ENCODE results near the gene FHIT.
"Not testable (repeated sequence)": the region's sequence is repeated elsewhere in the genome, so short reads cannot be mapped to it uniquely, and the experiment has no call there.

Gene FHIT

DNA sequence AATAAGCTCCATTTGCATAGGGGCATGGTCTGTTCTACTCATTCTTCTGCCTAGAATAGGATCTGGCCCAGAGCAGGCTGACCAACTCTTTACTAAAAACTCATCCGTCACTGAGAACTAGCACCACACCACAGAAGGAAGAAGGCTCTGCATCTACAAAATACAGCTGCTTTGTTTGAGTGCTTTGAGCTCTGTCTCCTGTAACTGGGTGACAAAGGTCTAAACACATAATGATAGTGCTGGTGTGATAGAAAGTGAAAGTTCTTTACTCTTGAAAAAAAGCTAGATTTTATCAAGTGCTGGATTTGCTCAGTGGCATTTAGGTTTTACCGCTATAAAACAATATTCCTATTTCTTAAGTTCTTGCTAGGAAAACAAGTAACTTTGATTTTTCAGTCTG is 140.7 kb downstream of the FHIT start:
- no peak for DNase-seq

DNA sequence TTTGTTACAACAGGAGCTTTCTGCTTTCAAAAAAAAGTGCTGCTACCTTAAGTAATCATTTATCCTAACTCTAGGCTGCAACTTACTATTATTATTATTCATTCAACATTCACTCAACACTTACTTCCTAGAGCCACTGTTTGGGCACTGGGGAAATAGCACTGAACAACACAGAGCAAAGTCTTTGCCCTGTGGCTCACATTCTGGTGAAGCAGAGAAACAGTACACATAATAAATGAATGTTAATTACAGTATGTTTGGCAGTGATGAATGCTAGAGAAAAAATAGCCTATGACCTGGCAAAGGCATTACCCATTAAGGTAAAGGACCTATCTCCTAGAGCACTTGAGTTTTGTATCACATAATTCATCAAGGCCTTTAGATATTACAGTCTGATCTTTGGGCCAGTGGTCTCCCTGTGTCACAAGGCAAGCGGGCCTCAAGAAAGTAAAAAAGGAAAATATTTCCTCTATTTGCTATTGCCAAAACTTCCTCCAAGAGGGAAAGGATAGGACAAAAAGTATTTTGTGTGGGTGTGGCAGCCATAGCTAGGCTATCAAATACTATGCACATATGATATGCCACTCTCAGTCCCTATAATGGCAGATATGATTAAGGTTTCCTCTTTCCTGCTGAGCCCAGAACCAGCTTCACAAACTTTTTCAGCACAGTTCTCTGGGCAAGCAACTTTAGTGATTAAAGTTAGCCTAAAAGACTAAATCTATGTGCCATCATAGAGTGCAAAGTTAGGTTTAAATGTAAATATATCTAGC is 142.8 kb downstream of the FHIT start:
- DNase-seq = no peak

DNA sequence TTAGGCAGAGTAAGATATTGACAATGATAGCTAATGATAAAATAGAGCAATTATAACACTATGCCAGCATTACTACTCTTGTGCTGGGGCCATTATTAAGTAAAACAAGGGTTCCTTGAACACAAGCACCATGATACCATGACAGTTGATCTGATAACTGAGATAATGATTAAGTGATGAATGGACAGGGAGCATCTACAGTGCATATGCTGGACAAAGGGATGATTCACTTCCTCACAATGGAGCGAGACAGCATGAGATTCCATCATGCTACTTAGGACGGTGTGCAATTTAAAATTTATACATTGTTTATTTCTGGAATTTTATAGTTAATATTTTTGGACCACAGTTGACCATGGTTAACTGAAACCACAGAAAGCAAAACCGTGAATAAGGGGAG is 156.6 kb downstream of the FHIT start:
- no peak for DNase-seq

DNA sequence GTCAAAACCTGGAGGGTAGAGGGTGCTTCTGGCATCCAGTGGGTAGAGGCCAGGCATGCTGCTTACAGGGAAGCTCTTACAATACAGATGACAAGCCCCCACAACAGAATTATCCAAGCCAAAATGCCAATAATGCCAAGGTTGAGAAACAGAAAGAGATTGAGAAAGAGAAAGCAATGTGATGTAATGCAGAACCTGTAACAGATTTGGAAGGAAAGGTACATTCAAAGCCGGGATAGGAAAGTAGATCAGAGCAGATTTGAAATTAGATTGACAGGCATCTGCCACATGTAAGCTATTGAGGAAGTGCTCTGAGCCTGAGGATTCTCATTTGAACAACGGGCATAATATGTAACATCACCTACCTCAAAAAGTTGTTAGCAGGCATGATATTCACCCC is 157.9 kb downstream of the FHIT start:
- no peak for DNase-seq

DNA sequence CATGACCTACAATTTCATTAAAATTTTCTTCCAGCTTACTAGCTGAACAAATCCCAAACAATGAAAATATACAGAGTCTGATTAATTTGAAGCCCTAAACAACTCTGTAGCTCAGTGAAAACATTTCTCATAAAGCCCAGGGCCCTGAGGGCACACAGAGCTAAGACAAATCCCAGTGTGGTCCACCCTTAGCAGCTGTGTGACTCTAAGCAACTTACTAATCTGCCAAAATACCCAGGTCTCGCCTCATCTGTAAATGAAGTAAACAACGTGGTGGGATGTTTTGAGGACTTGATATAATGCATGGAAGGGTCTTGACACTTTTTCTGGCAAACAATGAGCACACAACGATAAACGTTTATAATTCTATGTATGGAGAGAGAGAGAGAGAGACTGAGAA is 158.4 kb downstream of the FHIT start:
- no peak for DNase-seq

DNA sequence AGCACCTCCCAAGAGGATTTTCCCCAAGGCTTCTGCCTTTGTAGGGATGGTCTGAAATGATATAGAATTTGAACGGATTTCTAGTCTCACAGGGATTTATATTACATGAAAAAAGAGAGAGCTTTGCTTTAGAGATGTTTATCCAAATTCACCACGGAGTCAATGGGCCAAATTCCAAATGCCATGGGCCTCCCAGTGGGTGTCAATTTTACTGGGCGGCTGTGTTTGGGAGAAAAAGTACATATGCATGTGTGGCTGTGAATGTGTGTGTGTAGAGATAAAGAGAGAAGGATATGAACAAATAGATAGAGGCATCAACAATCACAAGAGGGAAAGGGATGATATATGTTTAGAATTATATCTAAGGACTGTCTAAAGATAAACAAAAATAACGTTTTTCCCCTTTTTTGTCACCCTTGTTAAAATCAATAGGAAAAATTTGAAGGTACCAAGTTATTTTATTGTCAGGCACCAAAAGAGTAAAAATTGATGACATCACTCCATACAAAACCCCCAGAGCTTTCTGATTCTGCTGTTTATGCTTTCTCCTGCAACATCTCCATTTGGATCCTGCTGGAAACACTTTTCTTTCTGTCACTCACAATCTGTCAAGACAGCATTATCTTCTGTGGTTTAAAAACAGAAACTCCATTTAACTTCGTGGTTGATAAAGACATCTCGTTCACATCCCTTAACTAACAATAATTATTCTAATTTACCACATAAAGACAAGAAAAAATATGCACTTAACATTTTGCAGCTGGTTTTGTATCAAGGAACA is 160.7 kb downstream of the FHIT start:
- no peak for DNase-seq

DNA sequence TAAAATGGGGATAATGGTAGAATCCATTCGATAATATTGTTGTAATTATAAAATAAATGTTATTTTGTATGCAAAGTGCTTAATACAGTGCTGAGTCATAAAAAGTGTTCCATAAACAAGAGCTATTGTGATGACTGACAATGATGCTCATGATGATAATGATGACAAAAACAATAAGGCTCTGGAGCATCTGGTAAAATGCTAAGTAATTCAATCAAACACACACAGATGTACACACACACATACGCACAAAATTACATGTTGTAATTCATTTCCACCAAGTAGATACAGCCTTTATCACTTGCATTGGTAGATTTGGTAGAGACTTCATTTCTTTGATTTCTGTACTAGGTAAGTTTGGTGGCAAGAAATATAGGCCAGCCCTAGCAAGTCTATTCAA is 163.8 kb downstream of the FHIT start:
- no peak for DNase-seq

DNA sequence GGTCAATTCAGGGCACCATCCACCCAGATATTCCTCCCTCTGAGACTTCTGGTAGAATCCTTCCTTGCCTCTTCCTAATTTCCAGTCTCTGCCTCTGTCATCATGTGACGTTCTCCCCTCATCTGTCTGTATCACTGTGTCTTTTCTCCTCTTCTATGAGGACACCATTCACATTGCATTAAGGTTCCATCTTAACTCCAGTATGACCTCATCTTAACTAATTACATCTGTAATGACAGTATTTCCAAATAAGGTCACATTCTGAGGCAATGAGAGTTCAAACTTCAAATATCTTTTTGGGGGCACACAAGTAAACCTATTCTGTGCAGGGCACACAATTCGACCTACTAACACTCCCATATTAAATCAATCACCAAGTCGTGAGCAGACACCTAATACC is 169.7 kb downstream of the FHIT start:
- DNase-seq = no peak

DNA sequence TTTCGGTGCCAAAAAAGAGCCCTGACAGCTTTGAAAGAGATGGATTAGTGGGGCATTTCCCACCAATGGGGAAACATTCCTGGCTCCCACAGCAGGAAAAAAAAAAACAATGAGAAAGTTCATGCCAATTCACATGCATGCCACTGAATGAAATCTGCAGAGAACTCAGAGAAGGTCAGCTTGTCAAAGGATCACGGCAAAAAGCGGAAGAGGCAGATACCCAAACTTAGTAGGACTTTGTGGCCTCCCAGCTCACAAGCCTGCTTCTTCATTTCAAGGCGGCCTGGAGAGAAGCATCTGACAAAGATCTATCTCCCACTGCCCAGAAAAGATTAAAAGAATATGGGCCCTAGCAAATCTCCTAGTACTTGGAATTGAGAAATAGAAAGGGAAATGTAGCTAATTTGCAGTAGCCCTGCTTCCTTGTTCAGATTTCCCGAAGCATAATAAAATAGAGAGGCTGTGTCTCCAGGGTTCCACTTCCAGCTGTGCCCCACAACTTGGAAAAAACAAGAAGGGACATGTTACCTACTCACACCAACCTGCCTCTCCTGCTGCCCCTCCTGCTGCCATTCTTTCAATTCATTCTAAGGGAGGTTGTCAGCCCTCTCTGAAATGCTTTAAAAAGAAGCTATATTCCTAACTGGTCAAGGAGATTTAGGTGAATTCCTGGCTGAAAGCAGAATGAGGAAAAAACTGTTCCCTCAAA is 170.4 kb downstream of the FHIT start:
- no peak for DNase-seq

DNA sequence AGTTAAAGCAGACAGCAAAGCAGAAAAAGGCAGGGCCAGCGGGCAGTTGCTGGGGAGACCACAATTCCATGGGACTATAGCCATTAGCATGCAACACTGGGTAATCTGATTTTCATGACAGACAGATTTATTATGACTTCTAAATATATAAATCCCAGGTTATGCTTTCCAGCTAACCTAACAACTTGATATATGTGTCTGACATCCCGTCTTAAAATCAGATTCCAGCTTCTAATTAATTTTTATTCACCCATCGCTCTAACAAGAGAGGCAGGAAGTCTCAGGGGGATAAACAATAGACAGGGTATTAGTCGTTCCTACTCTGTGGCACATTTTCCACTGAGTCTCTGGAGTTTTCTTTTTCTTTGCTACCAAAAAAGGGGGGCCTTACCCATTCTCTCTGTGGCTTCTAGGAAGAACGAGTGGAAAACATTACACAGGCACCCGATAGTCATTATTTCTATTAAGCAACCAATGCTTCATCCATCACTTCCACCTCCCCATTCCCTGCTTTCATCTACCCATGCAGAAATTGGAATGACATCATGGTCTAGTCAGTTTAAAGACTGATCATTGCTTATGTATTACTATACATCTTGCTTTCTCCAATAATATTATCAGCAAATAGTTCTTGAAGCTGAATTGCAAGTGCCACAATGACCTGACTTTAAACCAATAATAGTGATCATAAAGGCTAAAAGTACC is 173.1 kb downstream of the FHIT start:
- no peak for DNase-seq

DNA sequence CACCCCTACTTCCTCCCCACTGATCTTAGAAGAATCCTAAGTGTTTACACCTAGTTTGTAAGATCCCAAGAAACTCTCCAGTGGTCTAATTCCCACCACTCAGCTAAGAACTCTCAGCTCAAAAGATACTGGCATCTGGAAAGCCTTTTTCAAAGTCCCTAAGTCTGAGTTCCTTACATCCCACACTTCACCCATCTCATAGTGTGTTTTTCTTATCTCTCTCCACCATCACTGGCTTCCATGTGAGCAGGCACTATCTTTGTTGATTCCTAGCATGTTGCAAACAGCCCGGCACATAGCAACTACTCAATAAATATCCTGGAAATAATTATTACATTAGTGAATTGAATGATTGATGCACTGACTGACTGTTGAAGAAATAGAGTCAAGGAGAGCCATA is 173.7 kb downstream of the FHIT start:
- no peak for DNase-seq

DNA sequence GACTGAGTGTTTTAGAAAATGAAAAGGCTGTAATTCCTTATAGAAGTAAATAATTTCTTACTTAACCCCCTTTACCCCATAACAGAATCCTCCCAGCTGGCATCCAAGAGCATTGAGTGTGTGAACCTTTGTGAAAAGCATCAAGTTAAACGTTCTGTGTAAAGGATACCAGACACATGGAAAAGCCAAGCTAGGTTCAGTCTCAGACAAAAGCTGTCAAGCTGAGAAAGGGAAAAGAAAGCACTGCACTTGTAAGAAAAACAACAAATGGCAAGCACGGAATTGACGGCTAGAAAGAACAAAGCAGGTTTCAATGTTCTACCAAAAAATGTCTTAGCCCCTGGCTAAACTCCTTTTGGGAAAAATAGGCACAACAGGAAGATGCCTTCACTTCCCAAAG is 176.5 kb downstream of the FHIT start:
- DNase-seq = no peak

DNA sequence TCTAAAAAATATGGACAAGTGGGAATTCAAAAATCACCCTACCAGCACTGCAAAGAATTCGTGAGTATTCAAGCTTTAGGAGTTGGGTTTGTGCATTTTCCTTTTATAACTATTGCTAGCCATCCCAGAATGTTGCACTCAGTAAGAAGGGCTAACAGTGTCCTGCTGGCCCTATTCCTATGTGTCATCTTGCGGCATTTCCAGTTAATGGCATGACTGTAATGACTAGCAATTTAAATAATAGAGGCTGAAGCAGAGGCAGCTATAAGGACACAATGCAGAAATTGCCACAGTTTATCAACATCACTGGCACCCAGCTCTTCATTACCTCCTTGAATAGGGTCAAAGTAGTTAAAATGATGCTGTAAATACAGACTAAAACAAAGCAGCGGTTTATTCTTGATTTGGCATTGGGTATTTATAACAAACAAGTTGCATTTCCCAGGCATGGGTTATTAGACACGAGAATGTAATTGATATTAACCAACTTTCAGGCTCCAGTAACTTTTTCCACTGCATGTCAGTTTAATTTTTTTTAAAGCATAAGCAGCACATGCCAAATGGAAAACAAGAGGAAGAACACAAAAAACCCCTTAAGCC is 177.6 kb downstream of the FHIT start:
- no peak for DNase-seq

DNA sequence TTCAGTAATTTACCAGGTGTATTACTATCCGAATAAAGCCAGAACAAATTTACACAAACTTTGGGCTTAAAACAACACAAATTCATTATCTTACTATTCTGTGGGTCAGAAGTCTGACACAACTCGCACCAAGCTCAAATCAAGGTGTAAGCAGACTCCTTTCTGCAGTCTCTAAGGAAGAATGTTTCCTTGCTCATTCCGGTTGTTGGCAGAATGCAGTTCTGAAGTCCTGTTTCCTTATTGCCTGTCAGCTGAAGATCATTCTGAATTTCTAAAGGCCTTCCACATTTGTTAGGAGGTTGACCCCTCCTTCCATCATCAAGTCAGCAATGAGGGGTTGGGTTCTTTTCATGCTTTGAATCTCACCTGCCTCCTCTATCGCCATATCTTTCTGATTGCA is 183.2 kb downstream of the FHIT start:
- no peak for DNase-seq

DNA sequence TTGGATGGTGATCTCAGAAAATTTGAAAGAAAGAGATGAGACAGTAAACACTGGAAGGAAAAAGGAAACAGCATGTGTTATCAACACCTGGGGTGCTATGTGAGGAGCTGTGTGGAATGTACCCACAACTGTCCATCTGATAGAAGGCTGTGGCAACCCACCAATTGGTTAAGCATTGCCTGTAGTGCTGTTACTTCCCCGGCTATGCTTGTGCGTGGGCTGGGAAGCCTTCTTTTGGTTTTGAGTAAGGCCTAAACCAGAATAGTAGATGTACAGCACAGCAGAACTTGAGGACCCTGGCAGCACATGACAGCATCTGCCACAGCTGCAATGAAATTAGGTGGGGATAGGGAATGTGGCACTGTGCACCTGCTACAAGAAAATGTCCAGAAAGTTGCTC is 184.5 kb downstream of the FHIT start:
- DNase-seq = no peak

DNA sequence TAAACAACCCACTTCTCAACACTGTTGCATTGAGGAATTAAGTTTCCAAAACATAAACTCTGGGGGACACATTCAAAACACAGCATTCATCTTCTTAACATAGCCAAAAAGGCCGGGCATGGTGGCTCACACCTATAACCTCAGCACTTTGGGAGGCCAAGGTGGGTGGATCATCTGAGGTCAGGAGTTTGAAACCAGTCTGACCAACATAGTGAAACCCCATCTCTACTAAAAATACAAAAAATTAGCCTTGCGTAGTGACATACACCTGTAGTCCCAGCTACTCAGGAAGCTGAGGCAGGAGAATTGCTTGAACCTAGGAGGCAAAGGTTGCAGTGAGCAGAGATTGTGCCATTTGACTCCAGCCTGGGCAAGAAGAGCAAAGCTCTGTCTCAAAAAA is 185.0 kb downstream of the FHIT start:
- not testable (repeated sequence) for DNase-seq

DNA sequence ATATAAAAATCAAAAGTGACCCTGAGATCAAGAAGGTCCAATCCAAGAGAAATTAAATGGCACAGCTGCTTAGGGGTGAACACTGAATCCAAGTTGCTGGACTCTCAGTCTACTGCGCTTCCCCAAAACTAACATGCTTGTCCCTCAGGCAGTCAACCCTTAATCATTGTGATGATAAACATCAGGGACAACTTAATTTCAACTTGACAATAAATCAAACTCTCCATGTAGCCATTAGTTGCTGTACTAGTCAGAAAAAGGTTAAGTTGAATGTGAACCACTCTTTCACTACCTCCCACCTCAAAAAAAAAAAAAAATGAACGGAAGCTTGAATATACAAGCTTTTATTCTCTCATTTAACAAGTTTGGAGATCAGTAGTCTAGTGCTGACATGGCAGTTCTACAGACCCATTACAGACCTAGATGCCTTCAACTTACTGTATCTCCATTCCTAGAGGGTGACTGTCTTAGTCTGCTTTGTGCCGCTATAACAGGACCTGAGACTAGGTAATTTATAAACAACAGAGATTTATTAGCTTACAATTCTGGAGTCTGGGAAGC is 185.7 kb downstream of the FHIT start:
- no peak for DNase-seq

DNA sequence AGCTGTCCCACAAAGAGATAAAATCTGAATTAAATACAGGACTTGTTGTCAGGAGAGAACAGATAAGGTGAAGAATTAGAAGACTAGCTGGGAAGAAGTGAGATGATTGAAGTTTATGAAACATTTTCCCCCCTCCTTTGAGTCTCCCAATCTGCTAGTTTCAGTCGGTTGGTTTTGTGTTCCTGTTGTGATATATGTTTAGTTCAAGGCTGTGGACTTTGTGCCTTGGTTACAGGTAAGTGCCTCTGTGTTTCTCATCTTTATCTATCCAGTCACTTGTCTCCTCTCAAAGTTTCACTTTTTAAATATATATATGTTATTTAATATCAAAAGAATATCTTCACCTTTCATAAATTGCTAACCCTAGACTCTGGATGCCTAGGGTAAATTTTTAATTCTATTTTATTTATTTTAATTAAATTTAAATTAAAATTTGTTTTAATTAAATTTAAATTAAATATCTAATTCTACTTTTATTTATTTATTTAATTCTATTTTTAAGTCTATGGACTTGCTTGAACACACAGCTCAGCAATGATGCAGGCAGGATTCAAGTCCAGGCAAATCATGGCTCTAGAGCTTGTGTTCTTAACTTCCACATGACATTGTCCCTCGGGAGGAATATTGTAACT is 190.0 kb downstream of the FHIT start:
- DNase-seq = no peak

DNA sequence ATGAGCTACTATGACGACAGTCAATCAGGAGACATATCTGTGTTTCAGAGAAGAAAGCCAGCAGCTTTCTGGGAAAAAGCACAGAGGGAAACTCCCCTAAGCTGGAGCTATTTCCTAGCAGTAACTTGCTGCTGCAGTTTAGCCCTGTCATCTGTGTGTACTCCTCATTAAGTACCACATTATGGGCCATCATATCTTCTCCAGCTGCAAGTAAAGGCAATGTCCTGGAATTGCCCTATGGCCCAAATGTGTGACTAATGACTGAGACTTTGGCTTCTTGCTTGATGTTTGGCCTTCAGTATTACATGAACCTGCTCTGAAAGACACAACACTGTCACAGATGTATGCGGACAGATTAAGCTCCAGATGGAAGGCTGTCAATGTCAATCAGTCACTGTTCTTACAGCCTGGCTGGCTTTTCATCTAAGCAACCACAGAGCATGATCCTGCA is 190.8 kb downstream of the FHIT start:
- no peak for DNase-seq

DNA sequence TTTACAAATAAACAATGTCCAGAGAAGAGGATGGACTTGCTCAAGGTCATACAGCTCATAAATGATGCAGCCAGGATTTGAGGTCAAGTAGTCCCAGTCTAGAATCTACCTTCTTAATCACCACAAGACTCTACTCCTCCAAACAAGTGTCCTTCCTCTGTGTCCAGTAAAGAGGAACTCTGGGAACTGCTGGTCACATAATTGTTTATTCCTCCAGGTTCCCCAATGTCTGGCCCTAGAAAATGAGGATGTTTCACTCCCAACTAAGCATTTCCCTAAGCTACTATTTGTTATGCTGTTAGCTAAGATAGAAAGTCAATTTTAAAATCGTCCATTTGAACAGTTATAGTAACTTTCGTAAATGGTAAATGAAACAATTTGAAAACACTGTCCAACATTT is 192.4 kb downstream of the FHIT start:
- DNase-seq = no peak

DNA sequence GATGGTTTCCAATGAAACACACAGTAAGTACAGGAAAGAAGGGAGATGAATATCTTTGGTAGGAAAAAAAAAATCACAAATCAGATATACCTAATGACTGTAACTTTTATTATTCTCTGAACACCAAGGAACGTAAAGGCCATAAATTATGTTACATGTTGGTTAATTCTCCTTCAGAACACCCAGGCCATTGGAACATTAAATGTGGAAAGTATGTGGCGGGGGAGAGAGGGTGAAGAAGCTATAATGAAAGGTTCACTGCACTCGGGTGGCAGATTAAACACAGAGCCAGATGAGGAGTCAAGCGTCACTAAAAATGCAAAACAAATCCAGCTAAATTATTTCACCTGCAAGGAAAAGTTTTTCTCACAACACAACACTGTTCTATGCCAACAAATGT is 193.8 kb downstream of the FHIT start:
- DNase-seq = no peak

DNA sequence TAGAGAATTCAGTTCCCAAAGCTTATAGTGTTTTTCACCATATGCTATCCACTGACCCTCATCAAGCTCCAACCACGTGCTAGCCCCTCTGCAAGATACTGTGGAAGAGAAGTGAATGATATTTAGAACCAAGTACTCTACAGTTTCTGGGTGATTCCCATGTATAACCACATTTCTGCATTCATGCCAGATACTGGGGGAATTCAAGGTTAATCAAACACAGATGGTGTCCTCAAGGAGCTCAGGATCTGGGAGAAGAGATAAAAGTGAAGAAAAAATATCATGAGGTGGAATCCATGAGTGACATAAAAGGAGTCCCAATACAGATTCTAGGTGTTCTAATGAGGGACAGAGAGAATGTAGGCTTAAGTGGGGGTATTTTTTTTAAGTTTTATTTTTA is 195.8 kb downstream of the FHIT start:
- DNase-seq = no peak

Data from C1 segment of cervical spinal cord (tissue), 14 donors.